Activated gamma-delta T cell treated with anti-CD3 and anti-CD28 coated beads, Interleukin-2, amount 50 U/mL, for 16 hours (primary cell): Measurements from ENCODE around the gene STEAP2.

Experiments
- DNase-seq: peaks from one replicate; pipeline ENCODE4 v3.0.0-alpha.2; 2020; ENCODE audit warnings: low read depth

Gene STEAP2

GRCh38 chr7:90272242-90272641, 60.7 kb downstream of the STEAP2 start:
- DNase-seq, result no peak

GRCh38 chr7:90274161-90274560, 62.6 kb downstream of the STEAP2 start:
- DNase-seq, result no peak

GRCh38 chr7:90276033-90276728, 64.6 kb downstream of the STEAP2 start:
- no peak for DNase-seq
